ENCODE measurements around the gene MARCKSL1.

GRCh38 chr1:32329931-32330466 is 6.0 kb downstream of the MARCKSL1 start:
- TF ChIP-seq POLR2A (IDR thresholded peaks at IDR 0.05; ENCODE audit: low read depth, low read length) = no peak
- TF ChIP-seq POLR2AphosphoS5 (IDR thresholded peaks at IDR 0.05; ENCODE audit: low read depth, low read length) = no peak
- no peak for TF ChIP-seq TAF1 (IDR thresholded peaks at IDR 0.05; ENCODE audit: borderline replicate concordance, low read depth, low read length)

Measured in GM12892 (cell line).